Measurements from ENCODE around the gene SLC29A2. TPM values are rescaled to one million over a fixed set of nuclear protein-coding genes. Genes with fewer than 3 reads are reported as not detected.
A peak's percentile ranks its signal among the peaks of the same experiment; 100 is the strongest.

The SLC29A2 gene
- total and polyA plus RNA-seq, 9 donors, result 0.48 to 3.1 (median 0.78) TPM

DNA sequence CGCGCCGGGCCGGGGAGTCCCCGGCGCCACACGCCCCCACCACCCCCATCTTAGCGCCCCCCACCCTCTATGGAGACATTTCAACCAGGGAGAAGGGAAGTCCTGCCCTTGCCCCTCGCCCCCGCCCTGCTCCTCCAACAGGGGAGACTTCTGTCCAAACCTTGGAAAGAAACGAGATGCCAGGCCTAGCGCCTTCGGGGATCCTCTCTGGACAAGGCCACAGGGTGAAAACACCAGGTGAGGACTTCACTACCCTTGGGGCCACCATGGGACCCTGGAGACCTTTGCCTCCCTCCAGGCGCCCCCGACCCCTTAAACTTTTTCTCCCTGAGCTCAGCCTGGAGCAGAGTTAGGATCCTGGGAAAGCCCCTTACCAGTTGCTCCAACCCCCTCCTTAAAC is 37.7 kb upstream of the SLC29A2 start:
- WGBS, 3 donors, result 13 to 18% (median 14%) methylated on average over 11 to 15 of the region's 15 CpGs
- Histone ChIP-seq H3K27me3 (no peaks in the 10 kb centered on the region), H3K4me1 (ENCODE audit: insufficient read depth) (no peaks in the 10 kb centered on the region), H3K9me3 (no peaks in the 10 kb centered on the region), H3K36me3 (no peaks in the 10 kb centered on the region), H3K27ac (peak overlapping the region; percentile 26 to 43), H3K4me3 (peak overlapping the region; percentile 46)
- DNase-seq, result no peak
- intact Hi-C loops (cut with DNase I), result loop anchor here in 1 of 4 donors (2.0 kb wide), 1 partner anchor 30 kb away; the partner anchor contains the start of gene MRPL11
- TF ChIP-seq, protein P1, sequence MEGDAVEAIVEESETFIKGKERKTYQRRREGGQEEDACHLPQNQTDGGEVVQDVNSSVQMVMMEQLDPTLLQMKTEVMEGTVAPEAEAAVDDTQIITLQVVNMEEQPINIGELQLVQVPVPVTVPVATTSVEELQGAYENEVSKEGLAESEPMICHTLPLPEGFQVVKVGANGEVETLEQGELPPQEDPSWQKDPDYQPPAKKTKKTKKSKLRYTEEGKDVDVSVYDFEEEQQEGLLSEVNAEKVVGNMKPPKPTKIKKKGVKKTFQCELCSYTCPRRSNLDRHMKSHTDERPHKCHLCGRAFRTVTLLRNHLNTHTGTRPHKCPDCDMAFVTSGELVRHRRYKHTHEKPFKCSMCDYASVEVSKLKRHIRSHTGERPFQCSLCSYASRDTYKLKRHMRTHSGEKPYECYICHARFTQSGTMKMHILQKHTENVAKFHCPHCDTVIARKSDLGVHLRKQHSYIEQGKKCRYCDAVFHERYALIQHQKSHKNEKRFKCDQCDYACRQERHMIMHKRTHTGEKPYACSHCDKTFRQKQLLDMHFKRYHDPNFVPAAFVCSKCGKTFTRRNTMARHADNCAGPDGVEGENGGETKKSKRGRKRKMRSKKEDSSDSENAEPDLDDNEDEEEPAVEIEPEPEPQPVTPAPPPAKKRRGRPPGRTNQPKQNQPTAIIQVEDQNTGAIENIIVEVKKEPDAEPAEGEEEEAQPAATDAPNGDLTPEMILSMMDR (IDR thresholded peaks at IDR 0.05), result no peak
- TF ChIP-seq POLR2A (IDR thresholded peaks at IDR 0.05), result no peak
- no peak for TF ChIP-seq EP300 (IDR thresholded peaks at IDR 0.05)

DNA sequence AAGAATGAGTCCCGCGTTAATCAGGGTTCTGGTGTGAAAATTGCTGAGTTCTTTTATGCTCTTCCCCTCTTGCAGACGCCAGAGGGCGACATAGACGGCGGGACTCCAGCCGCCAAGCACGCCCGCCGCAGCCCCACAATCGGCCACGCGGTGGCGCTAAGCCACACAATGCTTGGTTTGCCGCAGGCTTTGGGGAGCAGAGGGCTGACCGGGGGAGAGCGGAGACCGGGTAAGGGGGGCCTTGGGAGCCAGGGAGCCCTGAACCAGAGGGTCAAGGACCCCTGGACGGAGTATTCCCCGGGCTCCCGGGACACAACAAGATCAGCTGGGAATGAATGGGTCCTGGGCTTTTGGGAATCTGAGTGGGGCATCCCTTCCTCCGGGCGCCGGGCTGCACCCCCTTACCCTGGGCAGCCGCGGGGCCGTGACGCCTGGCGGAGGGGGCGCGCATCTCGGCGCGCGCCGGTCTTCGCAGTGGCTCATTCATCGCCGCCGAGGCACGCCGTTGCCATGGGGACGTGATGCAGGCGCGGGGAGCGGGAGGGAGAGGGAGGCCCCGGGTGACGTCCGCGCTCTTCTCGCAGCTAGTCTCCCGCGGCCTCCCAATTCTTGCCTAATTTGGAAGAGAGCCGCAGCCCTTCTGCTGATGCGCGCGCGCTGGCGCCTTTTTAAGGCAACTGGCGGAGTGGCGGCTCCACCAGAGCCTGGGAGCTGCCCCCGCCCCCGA is 37.1 kb upstream of the SLC29A2 start:
- Histone ChIP-seq H3K27ac (peak overlapping the region; percentile 26 to 43), H3K9me3 (no peaks in the 10 kb centered on the region), H3K4me3 (peak overlapping the region; percentile 46), H3K4me1 (ENCODE audit: insufficient read depth) (no peaks in the 10 kb centered on the region), H3K27me3 (no peaks in the 10 kb centered on the region), H3K36me3 (no peaks in the 10 kb centered on the region)
- TF ChIP-seq POLR2A (IDR thresholded peaks at IDR 0.05) (peak; percentile 27), EP300 (IDR thresholded peaks at IDR 0.05) (peak; percentile 35)
- TF ChIP-seq, protein P1 (IDR thresholded peaks at IDR 0.05), result peak; percentile 99 to 100 (median 100)
- DNase-seq, result peak; percentile 90 to 96 (median 93)
- intact Hi-C loops (cut with DNase I), result loop anchor here in 1 of 4 donors (2.0 kb wide), 1 partner anchor 30 kb away; the partner anchor contains the start of gene MRPL11
- 0 to 1% (median 0%) methylated on average over 41 to 63 of the region's 63 CpGs for WGBS, 3 donors

DNA sequence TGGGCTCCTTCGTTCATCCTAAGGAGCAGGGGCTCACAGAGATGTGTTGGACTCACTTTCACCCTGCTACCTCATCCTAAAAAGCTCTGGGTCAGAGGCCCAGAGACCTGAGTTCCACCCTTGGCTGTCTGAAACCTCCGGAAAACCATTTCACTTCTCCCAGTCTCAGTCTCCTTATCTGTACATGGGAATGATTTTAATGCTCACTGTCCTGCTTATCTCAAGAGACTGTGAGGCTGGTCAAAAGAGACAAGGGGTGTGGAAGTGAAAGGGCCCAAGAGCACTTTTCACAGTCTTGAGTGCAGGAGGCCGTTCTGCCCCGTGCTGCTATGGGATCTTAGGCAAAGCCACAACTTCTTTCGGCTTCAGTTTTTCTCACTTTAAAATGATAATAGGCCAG is 36.1 kb upstream of the SLC29A2 start:
- Histone ChIP-seq H3K36me3 (no peaks in the 10 kb centered on the region), H3K4me3 (no peak overlapping the region), H3K27ac (no peak overlapping the region), H3K27me3 (no peaks in the 10 kb centered on the region), H3K9me3 (no peaks in the 10 kb centered on the region), H3K4me1 (ENCODE audit: insufficient read depth) (no peaks in the 10 kb centered on the region)
- TF ChIP-seq POLR2A (IDR thresholded peaks at IDR 0.05) (no peak), EP300 (IDR thresholded peaks at IDR 0.05) (no peak)
- TF ChIP-seq, protein P1 (IDR thresholded peaks at IDR 0.05), result no peak
- WGBS, 3 donors, result 53 to 58% (median 54%) methylated on average over 5 of the region's 5 CpGs
- intact Hi-C loops (cut with DNase I), result loop anchor here in 1 of 4 donors (2.0 kb wide), 1 partner anchor 31 kb away; the partner anchor contains the start of gene MRPL11
- no peak for DNase-seq

DNA sequence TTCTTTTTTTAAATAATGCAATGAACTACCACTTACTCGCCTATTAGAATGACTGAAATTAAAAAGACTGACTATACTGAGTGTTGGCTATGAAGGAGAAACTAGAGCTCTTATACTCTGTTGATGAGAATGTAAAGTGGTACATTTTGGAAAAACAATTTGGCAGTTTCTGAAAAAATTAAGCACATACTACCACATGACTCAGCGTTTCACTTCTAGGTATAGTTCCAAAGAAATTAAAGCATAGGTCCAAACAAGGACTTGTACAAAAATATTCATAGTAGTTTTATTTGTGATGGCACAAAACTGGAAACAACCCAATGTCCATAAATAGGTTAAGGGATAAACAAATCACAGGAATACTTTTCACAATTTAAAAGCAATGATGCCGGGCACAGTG is 22.4 kb upstream of the SLC29A2 start:
- Histone ChIP-seq H3K36me3 (no peaks in the 10 kb centered on the region), H3K9me3 (no peaks in the 10 kb centered on the region), H3K4me1 (ENCODE audit: insufficient read depth) (no peaks in the 10 kb centered on the region), H3K27me3 (no peaks in the 10 kb centered on the region), H3K27ac (no peak overlapping the region), H3K4me3 (no peak overlapping the region)
- WGBS, 3 donors, result 73 to 82% (median 78%) methylated on average over 3 of the region's 3 CpGs
- intact Hi-C loops (cut with DNase I), result no loop called here
- no peak for TF ChIP-seq EP300 (IDR thresholded peaks at IDR 0.05)
- TF ChIP-seq, protein P1 (IDR thresholded peaks at IDR 0.05), result no peak
- TF ChIP-seq POLR2A (IDR thresholded peaks at IDR 0.05), result no peak
- no peak for DNase-seq
